HL-60/S4 treated with retinoic acid at 250 ng/mL for 4 days and 3 days (cell line): ENCODE measurements around the gene ATXN3L.
"Not testable (repeated sequence)": the region's sequence is repeated elsewhere in the genome, so short reads cannot be mapped to it uniquely, and the experiment has no call there.

Experiments used
- in situ Hi-C: fragments of 300-500 bp; cut with MboI; formaldehyde crosslinking; loops from 2 replicates; pipeline ENCODE4 v1.7.0; 2022; ENCODE audit warnings: low sequenced_read_pairs

Gene ATXN3L

GRCh38 chrX:13307041-13307440 is 12.8 kb downstream of the ATXN3L start:
- in situ Hi-C loops = no loop called here

- in situ Hi-C loops = no loop called here
These were observed 14.7 kb downstream of the ATXN3L start for GRCh38 chrX:13305108-13305507.

DNA sequence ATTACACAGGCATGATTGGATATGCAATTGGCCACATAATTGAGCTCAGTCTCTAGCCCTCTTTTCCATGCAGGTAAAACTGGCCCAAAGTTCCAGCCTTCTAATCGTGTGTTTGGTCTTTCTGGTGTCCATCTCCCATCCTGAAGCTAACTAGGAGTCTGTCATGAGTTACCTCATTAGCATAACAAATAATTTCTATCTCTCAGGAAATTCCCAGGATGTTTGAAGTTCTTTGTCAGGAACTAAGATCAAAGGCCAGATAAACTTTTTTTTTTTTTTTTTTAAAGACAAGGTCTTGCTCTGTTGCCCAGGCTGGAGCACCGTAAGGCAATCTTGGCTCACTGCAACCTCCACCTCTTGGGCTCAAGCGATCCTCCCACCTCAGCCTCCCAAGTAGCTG is 15.8 kb downstream of the ATXN3L start:
- in situ Hi-C loops = no loop called here

DNA sequence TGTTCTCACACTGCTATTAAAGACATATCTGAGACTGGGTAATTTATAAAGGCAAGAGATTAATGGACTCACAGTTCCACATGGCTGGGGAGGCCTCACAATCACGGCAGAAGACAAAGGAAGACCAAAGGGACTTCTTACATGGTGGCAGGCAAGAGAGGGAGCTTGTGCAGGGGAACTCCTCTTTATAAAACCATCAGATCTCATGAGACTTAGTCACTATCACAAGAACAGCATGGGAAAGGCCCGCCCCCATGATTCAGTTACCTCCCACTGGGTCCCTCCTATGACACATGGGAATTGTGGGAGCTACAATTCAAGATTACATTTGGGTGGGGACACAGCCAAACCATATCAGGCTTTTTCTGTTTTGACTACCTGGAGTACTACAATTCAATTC is 16.6 kb downstream of the ATXN3L start:
- in situ Hi-C loops = not testable (repeated sequence)

GRCh38 chrX:13298836-13299235 is 21.0 kb downstream of the ATXN3L start:
- in situ Hi-C loops = no loop called here

DNA sequence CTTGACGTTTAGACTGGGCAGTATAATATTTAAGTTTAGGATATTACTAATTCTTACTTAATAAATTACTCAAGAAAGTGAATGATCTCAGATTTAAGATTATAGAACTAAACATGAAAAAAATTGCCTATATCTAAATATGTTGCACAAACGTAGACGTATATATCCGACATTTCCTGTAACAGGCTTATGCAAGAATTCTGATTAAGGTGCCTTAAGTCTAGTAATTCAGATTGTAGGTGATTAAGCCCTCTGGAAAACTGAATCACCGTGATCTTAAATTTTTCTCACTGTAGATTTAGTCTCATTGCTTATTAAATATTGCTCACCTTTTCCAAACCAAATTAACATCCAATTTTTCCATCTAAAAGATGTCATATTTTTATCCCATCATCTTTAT is 24.0 kb downstream of the ATXN3L start:
- in situ Hi-C loops = no loop called here

- in situ Hi-C loops = no loop called here
These were observed 26.2 kb downstream of the ATXN3L start for GRCh38 chrX:13293700-13294099.

DNA sequence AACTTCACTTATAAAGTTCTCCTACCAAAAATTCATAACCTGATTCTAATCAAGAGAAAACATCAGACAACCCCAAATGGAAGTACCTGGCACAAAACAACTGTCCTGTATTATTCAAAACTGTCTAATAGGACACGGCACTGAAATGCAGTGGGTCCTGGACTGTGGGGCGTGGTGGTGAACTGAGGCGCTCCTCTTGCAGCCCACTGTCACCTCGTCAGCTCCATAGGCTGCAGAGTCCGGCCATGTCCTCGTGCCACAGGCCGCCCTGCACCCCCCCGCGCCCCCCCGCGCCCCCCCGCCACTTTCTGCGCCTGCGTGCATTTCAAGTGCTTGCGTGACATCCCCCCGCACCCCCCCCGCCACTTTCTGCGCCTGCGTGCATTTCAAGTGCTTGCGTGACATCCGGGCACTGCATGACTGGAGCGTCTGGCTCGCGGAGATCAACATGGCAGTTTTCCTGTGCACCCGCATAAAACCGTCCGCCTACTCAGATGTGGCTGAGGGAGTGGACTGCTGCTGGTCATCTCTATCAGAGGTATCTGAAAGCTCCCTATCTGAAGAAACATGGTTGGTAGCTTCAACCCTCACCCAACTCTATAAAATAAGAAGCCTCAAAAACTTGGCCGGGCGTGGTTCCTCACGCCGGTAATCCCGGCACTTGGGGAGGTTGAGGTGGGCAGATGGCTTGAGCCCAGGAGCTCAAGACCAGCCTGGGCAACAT is 28.8 kb downstream of the ATXN3L start:
- in situ Hi-C loops = no loop called here

GRCh38 chrX:13288671-13289070 is 31.2 kb downstream of the ATXN3L start:
- in situ Hi-C loops = no loop called here

- in situ Hi-C loops = no loop called here
These were observed 32.0 kb downstream of the ATXN3L start for GRCh38 chrX:13287816-13288215.

- in situ Hi-C loops = no loop called here
These were observed 34.2 kb downstream of the ATXN3L start for GRCh38 chrX:13285693-13286092.

GRCh38 chrX:13285229-13285628 is 34.6 kb downstream of the ATXN3L start:
- in situ Hi-C loops = no loop called here

DNA sequence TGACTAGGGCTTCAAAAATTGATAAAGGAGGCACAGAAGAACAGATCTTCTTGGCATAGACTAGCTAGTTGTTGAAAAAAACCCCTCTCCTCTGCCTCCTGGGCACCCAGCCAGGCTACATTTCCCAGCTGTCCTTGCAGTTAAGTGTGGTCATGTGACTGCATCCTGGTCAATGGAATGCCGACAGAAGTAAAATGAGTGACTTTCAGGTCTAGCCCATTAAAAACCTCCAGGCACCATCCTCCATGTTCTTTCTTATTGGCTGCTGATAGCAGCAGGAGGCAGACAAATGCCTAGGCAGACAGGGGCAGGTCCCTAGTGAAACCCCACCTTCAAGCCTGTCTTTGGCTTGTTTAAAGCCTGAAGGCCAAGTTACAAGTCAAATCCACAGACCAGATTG is 35.3 kb downstream of the ATXN3L start:
- in situ Hi-C loops = no loop called here

- in situ Hi-C loops = no loop called here
These were observed 35.8 kb downstream of the ATXN3L start for GRCh38 chrX:13283950-13284546.

GRCh38 chrX:13283512-13283911 is 36.3 kb downstream of the ATXN3L start:
- in situ Hi-C loops = no loop called here

- in situ Hi-C loops = no loop called here
These were observed 38.6 kb downstream of the ATXN3L start for GRCh38 chrX:13281289-13281688.

DNA sequence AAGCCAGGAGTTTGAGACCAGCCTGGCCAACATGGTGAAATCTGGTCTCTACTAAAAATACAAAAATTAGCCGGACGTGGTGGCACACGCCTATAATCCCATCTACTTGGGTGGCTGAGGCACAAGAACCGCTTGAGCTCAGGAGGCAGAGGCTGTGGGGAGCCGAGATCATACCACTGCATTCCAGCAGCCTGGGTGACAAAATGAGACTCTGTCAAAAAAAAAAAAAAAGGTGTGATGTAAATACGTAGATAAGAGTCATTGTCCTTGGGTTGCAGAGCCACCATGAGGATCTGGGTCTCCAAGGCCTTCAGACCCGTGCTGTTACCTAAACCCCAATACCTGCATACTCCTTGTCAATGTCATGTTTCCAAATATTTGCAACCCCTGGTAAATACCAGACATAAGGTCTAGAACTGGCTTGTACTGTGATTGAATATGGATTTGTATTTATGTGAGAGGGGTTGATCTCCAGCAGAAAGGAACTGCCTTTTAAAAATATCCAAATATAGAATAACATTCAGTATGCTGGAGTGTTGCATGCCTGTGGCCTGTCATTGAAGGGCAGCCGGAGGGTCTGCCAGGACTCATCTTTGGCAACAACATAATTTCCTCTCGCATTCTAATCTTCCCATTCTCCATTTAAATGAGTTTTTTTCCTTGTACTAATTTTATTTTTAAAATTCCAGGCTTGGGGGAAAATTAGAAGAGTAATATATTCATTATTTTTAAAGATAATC is 40.4 kb downstream of the ATXN3L start:
- in situ Hi-C loops = no loop called here

DNA sequence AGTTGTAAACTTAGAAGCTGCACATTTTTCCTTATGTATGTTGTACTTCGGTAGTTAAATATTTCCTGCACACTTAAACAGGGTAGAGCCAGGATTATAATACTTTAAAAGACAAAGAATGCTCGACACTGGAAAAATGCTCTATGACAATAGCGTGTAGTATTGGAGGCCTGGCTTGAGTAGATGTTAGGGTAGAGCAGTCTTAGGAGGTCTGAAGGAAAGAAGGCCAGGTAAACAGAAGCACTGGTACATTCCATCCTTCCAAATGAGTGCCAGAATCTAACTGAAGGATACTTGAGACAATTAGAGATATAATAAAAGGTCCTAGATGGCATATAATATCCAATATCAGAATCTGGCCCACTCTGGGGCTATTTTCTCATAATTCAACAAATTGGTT is 42.3 kb downstream of the ATXN3L start:
- in situ Hi-C loops = no loop called here

DNA sequence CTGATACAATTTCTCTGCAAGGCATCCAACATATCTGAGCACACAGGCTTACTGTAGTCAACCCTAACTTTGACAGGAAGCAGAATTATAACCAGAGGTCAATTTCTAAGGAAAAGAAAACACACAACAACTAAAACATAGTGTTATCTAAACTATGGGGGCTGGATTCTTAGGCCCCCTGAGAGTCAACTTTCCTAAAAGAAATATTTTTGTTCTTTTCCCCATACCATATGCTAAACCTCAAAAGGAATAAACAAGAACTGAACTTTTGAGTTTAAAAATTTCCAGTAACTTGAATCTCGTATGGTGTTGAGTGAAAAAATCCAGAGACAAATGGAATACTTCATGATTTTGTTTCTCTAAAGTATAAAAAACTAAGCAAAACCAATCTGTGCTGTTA is 42.9 kb downstream of the ATXN3L start:
- in situ Hi-C loops = no loop called here

DNA sequence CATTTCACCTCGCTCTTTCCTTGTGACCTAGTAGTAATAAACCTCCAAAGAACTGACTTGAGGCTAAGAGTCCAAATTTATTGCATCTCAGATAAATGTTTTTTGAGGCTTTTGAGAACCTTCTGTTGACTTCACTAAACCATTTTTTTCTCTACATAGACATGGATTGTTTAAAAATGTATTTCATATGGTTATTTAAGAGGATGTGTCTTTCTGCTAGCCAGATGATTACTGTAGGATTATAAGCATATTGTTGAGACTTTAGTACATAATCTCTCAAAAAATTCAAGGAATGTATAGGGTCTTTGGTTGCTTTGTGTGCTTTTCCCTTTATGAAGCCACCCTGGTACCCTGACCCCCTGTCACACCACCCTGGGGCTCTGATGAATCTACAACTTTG is 44.8 kb downstream of the ATXN3L start:
- in situ Hi-C loops = no loop called here

- in situ Hi-C loops = no loop called here
These were observed 47.4 kb downstream of the ATXN3L start for GRCh38 chrX:13272426-13272825.

GRCh38 chrX:13271511-13271910 is 48.3 kb downstream of the ATXN3L start:
- in situ Hi-C loops = no loop called here
